Measurements from ENCODE around the gene GALNT1. TPM values are rescaled to one million over a fixed set of nuclear protein-coding genes. Genes with fewer than 3 reads are reported as not detected.

The GALNT1 gene
- total and polyA plus RNA-seq, 8 donors = 11.2 to 83.9 (median 13.8) TPM

GRCh38 chr18:35639296-35639695 lies 57.8 kb downstream of the GALNT1 start:
- H3K4me3 ChIP-seq = no peak overlapping the region
- TF ChIP-seq POLR2AphosphoS5 (IDR thresholded peaks at IDR 0.05) (no peak), EP300 (IDR thresholded peaks at IDR 0.05) (no peak), POLR2A (IDR thresholded peaks at IDR 0.05) (no peak), CTCF (IDR thresholded peaks at IDR 0.05) (no peak)
- no peak overlapping the region for H3K27ac ChIP-seq
- H3K4me1 ChIP-seq = no peaks in the 10 kb centered on the region
- intact Hi-C loops (cut with DNase I; ENCODE audit: low total_unique reads) = no loop called here
- peaks cover 0 to 8% (median 4%) of the 10 kb centered on the region in 4 donors for H3K9me3 ChIP-seq
- peaks cover 0 to 7% (median 3%) of the 10 kb centered on the region in 4 donors for H3K36me3 ChIP-seq
- 96 to 99% (median 98%) methylated on average over 4 of the region's 4 CpGs for WGBS, 5 donors
- no peaks in the 10 kb centered on the region for H3K27me3 ChIP-seq
- no peak for DNase-seq

DNA sequence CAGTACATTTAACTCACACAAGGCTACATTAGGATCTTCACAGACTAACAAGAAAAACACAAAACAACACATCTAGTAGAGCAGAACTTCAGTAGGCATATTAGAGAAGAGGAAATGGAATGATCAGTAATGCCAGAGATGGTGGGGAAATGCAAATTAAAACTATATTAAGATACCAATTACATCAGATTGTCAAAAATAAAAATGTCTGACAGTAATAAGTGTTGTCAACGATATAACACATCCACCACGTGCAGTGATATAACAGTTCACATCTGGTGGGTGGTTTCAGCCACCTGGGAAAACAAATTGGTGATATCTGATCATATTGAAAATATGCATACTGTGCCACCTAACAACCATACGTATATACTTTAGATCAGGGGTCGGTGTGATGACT lies 59.9 kb downstream of the GALNT1 start:
- Histone ChIP-seq H3K4me1 (no peaks in the 10 kb centered on the region), H3K9me3 (peaks cover 0 to 8% (median 4%) of the 10 kb centered on the region in 4 donors), H3K27ac (no peak overlapping the region), H3K27me3 (no peaks in the 10 kb centered on the region), H3K4me3 (no peak overlapping the region), H3K36me3 (peaks cover 0 to 7% (median 3%) of the 10 kb centered on the region in 4 donors)
- WGBS, 5 donors = 93 to 96% (median 94%) methylated on average over 4 of the region's 4 CpGs
- TF ChIP-seq CTCF (IDR thresholded peaks at IDR 0.05) = no peak
- TF ChIP-seq EP300 (IDR thresholded peaks at IDR 0.05) = no peak
- no peak for TF ChIP-seq POLR2A (IDR thresholded peaks at IDR 0.05)
- no peak for TF ChIP-seq POLR2AphosphoS5 (IDR thresholded peaks at IDR 0.05)
- no peak for DNase-seq
- intact Hi-C loops (cut with DNase I; ENCODE audit: low total_unique reads) = no loop called here

DNA sequence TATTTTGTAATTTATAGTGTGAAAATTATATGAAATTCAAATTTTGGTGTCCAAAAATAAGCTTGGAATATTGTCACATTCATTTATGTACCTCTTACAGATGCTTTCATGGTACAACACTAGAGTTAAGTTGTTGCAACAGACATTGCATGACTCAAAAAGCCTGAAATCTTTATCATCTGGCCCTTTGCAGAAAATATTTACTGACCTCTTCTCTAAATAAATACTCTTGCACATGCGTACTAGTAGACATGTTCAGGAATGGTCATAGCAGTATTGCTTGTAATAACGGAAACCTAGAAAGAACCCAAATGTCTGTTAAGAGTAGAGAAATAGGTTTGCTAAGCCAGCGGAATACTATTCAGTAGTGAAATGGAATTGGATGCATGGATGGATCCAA lies 60.4 kb downstream of the GALNT1 start:
- TF ChIP-seq POLR2A (IDR thresholded peaks at IDR 0.05) (no peak), CTCF (IDR thresholded peaks at IDR 0.05) (no peak), POLR2AphosphoS5 (IDR thresholded peaks at IDR 0.05) (no peak), EP300 (IDR thresholded peaks at IDR 0.05) (no peak)
- H3K4me1 ChIP-seq = no peaks in the 10 kb centered on the region
- intact Hi-C loops (cut with DNase I; ENCODE audit: low total_unique reads) = no loop called here
- H3K9me3 ChIP-seq = peaks cover 0 to 8% (median 3%) of the 10 kb centered on the region in 4 donors
- no peak overlapping the region for H3K27ac ChIP-seq
- DNase-seq = no peak
- no peaks in the 10 kb centered on the region for H3K27me3 ChIP-seq
- WGBS, 5 donors = 92 to 96% (median 95%) methylated on average over 3 of the region's 3 CpGs
- no peak overlapping the region for H3K4me3 ChIP-seq
- H3K36me3 ChIP-seq = peaks cover 0 to 6% (median 3%) of the 10 kb centered on the region in 4 donors

DNA sequence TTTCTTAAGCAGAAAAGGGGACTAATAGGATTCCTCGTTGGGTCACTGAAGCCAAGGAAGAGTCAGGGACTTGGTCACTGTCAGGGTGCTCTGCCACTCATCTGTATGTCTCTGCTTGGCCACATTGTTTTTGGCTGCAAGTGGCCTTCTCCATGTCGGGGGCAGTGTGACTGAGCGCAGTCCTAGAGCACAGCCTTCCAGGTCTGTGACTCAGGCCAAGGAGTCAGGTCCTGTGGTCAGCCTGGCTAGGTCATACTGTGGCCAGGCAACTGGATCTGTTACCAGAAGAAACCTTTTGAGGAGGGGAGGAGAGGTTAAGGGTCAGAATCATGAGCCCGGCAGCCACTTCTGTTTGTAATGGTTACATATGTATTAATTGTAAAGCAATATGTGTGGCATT lies 61.3 kb downstream of the GALNT1 start:
- Histone ChIP-seq H3K4me1 (no peaks in the 10 kb centered on the region), H3K9me3 (peaks cover 0 to 4% (median 0%) of the 10 kb centered on the region in 4 donors), H3K27ac (no peak overlapping the region), H3K4me3 (no peak overlapping the region), H3K27me3 (no peaks in the 10 kb centered on the region), H3K36me3 (peaks cover 0 to 4% (median 0%) of the 10 kb centered on the region in 4 donors)
- no peak for DNase-seq
- TF ChIP-seq EP300 (IDR thresholded peaks at IDR 0.05) = no peak
- TF ChIP-seq CTCF (IDR thresholded peaks at IDR 0.05) = no peak
- TF ChIP-seq POLR2AphosphoS5 (IDR thresholded peaks at IDR 0.05) = no peak
- no peak for TF ChIP-seq POLR2A (IDR thresholded peaks at IDR 0.05)
- WGBS, 5 donors = 91 to 96% (median 95%) methylated on average over 4 of the region's 4 CpGs
- intact Hi-C loops (cut with DNase I; ENCODE audit: low total_unique reads) = no loop called here

Data from stomach (tissue), 9 donors.